ENCODE data around the gene TNRC6C.
"Not testable (repeated sequence)": the region's sequence is repeated elsewhere in the genome, so short reads cannot be mapped to it uniquely, and the experiment has no call there.

Gene TNRC6C

DNA sequence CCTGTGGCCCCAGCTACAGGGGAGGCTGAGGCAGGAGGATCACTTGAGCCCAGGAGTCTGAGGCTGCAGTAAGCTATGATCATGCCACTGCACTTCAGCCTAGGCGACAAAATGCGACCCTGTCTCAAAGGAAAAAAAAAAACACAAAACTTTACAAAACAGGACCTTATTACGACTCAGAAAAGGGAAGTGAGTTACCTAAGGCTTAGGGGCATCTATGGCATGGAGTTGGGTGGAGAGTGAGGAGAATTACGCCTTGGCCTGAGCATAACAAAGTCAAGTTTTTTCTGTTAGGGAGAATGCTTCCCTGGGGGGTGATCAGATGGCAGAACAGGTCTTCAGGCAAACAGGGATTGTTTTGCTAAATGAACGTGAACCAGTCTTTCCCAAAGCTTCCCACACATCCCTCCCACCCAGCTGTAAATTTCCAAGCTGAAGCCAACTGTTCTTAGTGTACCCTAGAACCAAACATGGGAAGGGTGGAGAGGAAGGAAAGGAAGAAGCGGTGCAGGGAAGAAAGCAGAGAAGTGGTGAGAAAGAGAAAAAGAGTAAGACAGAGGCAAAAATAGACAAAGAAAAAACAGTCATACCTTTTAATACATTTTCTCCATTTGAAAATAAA lies 24.6 kb upstream of the TNRC6C start:
- DNase-seq: no peak

DNA sequence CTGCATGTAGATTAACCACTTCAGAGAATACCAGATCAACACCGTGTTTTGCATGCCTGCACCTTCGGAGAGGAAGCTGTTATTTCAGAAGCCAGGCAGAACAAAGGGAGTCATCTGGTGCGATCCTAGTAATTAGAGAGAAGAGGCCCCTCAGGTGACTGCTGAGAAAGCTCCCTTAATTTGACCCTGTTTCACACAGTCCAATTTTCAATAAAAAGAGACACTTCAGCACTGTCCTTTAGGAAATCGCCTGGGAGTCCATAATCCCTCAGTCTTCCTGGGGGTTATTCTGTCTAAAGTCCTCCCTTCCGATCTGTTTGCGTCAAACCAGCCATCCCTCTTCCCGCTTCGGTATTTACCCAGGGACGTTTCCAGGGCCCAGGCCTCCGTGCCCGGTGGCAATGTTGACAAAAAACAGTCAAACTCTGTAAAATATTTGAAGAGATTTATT lies 23.4 kb upstream of the TNRC6C start:
- DNase-seq: no peak

DNA sequence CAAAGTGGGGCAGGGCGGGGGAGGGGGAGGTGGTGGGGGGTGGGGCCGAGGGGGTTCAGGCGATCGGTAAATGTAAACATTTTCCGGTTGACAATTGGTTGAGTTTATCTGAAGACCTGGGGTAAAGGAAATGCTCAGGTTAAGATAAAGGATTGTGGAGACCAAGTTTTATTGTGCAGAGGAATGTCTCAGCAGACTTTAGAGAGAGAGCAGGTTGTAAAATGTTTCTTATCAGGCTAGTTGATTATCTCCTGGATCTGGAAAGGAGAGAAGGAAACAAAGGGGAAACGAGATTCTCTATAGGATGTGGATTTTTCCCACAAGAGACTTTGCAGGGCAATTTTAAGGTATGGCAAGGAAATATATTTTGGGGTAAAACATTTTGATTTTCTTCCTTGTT lies 22.8 kb upstream of the TNRC6C start:
- DNase-seq: not testable (repeated sequence)

DNA sequence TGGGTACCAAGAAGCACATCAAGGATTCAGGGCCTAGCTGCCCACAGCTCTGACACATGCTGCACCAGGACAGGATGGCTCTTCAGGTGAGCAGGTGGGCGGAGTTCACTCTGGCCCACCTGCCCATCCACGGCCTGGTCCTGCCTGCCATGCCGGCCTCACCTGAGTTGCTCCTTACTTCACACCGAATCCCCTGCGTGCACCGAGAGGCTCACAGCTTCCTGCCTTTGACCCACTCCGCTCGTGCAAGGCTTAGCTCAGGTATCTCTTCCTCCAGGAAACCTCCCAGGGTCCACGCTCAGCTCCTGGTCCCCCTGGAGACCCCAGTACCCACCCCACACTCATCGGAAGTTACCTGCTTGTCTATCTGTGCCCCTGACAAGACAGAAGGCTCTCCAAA lies 21.6 kb upstream of the TNRC6C start:
- no peak for DNase-seq

DNA sequence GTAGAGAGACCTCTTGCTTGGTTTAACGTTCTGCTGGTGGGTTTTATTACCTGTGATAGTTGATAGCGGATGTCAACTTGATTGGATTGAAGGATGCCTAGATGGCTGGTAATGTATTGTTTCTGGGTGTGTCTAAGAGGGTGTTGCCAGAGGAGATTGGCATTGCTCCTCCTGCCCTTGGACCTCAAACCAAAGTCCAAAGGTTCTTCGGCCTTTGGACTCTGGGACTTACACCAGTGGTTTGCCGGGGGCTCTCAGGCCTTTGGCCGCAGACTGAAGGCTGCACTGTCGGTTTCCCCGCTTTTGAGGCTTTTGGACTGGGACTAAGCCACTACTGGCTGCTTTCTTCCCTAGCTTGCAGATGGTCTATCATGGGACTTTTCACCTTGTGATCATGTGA lies 17.5 kb upstream of the TNRC6C start:
- DNase-seq: no peak

DNA sequence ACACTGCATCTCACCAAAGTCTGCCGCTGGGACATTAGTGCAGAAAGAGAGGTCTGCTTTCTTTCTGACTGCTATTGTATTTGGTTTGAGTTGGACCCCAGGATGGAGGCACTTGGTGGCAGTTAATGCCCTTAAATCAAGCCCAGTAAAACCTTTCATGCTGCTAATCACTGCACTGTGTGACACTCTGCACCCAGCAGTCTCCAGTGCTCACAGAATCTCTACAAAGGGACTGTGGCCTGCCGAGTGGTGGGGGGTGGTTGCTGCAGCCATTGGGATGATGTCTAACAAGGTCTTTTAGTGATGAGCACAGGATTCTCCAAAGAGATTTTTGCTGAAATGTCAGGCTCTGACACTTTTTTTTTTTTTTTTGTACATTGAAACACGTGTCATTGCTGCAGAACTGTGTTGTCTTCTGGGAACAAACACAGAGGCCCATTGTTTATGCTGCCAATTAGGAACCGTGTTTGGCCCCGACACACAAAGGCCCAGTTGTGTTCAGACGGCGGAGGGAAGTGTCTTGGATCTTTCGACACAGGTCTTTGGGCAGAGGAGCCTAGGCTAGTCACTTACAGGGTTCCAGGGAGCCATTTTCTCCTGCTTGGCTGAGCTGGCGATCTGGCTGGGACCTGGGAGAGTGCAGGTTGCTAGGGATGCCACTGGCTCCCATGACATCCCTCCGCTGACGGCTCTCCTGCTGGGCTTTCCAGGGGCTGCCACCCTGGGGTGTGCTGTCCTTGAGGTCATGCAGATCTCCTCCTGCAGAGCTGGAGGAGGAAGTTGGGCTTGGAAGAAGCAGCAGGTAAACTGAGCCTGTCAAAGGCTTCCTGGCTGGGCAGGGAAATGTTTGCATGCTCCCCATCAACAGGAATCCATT lies 16.2 kb upstream of the TNRC6C start:
- no peak for DNase-seq

DNA sequence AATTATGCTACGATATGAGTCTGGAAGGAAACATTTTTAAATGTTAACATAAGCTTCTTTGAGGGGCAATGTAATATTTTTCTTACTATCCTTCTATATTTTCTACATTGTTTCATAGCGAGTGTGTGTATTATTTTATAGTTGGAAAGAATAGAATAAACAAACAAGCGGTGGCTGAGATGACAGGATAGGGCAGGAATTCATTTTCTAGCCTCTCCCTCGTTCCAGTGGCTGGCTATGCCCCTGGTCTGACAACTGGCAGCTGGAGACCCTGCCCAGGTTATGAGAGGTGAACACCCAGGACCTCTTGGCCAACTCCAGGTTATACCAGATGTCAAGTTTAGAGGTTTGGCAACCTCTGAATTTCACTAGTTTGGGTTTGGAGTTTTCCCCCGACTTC lies 14.5 kb upstream of the TNRC6C start:
- DNase-seq: no peak

DNA sequence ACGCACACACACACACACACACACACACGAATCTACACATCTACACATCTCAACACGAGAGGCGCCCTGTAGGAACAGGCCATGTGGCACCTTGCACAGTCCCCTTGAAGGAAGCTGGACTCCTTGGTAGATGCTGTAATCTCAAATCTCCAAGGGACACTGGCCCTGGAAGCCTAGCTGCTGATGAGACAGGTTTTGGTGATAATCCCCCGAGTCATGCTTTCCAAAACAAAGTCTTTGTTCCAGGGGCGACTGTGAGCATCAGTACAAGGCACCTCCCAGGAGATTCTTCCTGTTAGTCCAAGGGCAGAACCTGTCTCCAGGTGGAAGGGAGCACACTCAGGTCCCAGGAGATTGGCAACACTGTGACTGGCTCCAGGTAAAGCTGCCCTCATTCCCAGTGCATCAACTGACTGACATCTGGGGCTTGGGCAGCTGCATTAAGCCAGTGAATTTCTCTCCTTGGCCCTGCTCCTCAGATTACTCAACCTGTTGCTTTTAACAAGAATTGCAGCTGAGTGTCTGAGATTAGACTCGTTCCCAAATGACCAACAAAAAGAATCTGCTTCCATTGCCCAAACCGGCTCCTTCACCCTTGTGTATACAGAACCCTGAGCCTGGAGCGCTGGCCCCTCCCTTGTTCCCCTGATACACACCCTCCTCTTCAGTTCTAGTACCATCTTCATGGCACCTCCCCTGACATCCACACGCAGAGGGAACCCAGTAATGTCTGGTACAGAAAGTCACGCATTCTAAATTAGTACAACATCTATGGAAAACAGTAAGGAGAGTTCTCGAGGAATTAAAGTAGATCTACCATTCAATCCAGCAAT lies 13.9 kb upstream of the TNRC6C start:
- no peak for DNase-seq

DNA sequence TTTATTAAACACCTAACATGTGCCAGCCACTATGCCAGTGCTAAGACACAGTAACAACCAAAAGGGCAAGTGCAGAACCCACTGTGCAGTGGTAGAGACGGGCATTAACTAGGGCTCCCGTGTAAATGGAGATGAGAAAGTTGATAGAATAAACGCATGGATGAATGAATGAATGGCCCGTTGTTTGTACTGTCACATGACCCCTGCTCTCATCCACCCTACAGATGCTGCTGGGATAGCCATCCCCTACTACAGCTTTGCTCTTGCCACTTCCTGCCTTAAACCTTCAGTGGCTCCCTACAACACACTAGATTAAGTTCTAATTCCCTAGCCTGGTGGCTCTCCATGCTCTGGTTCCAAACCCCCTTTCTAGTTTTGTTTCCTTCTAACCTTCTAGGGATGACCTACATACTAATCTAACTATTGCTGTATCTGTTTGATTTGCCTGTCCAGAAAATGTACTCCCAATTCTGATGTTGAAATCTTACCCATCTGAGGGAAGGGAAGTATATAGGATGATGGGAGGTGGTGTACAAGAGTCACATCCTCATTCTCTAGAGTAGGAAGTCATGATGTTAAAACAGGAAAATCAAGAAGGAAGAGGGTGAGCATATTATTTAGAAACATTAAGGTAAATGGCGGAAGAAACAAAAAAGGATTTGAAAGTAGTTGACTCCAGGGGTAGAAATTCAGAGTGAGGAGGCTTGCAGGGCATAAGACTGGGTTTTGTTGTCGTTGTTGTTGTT lies 11.4 kb upstream of the TNRC6C start:
- no peak for DNase-seq

DNA sequence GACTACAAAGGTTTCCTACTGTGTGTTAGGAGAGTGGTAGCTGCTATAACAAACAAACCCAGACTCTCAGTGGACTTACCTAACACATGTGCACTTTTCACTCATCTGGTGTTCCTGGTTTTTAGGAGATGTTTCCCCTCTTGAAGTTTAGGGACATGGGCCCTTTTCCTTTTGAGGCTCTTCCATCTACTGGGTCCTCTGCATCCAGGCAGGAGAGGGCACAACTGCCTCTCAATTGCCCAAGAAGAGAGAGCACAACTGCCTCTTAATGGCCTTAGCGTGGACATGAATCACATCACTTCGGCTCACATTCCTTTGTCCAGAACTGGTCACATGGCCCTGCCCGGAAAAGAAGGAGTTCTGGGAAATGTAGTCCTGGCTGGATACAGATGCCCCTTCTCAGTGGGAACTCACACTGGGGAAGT lies 9.8 kb upstream of the TNRC6C start:
- DNase-seq: no peak

DNA sequence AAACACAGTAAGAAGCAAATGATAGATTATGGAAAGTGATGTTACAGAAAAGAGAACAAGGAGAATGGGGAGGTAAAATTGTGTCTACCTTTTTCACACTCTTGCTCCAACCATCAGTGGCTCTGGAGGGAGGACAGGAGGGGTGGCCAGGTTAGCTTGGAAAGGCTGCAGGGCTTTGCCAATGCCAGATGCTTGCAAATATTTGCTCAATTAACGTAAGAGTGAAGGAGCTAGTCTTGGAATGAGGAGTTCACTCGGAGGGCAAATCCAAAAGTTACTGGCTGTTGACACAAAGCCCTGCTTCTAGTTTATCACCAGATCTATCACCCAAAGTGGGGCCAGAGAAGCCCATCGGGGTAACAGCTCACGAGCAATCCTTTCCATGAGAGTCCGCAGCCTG lies 7.4 kb upstream of the TNRC6C start:
- no peak for DNase-seq

DNA sequence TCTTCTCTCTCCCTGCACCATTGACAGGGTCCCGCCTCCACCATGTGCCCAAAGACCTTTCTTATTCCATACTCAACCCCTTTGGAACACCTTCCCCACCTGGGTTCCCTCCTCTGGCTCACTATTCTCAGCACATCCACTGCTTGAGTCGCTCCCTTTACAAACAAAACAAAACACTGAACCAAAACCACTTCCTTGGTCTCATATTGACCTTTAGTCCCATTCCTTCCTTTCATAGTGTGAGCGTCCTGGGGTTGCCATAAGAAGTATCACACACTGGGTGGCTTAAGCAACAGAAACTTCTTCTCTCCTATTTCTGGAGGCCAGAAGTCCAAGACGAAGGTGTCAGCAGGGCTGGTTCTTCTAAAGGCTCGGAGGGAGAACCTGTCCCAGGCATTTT lies 6.1 kb upstream of the TNRC6C start:
- no peak for DNase-seq

DNA sequence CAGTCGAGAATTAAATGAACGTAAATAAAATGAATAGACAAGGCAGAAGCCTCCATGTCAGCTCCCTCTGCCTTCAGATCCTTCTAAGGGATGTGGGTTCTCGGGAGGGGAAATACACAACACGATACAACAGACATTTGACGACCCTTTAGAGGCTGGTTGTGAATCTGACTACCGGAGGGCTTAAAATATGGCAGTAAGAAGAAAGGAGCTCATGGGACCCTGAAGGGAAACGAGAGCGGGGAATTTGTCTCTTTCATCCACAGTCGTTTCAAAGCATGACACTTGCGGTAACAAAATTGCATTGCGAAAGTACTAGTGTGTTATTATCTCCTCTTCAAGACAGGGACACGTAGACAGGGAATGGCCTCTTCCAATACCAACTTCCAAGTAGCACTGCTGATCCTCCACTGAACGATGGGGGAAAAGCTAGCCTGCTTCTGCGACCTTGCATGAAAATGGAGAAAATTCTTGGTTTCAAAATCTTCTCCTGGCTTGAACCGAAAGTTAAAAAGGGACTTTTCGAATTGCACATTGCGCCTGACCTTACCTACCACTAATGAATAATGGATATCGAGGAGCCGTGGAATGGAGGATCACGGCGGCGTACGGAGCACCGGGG lies 1.2 kb upstream of the TNRC6C start:
- no peak for DNase-seq

DNA sequence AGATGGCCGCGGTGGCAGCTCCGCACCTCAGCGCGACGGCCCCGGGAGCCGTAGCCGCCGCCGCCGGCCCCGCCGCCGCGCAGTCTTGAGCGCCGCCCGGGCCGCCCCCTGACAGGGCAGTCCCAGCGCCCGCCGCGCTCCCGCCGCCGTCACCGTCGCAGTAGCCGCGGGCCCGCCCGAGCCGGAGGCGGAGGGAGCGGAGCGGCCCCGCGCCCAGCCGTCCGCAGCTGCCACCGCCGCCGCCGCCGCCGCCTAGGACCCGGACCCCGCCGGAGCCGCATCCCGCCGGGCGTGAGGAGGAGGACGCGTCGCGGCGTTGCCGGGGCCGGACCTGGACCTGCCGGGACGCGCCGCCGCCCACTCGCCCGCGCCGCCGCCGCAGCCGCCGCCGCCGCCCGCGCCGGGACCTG lies 218 bp downstream of the TNRC6C start:
- no peak for DNase-seq

DNA sequence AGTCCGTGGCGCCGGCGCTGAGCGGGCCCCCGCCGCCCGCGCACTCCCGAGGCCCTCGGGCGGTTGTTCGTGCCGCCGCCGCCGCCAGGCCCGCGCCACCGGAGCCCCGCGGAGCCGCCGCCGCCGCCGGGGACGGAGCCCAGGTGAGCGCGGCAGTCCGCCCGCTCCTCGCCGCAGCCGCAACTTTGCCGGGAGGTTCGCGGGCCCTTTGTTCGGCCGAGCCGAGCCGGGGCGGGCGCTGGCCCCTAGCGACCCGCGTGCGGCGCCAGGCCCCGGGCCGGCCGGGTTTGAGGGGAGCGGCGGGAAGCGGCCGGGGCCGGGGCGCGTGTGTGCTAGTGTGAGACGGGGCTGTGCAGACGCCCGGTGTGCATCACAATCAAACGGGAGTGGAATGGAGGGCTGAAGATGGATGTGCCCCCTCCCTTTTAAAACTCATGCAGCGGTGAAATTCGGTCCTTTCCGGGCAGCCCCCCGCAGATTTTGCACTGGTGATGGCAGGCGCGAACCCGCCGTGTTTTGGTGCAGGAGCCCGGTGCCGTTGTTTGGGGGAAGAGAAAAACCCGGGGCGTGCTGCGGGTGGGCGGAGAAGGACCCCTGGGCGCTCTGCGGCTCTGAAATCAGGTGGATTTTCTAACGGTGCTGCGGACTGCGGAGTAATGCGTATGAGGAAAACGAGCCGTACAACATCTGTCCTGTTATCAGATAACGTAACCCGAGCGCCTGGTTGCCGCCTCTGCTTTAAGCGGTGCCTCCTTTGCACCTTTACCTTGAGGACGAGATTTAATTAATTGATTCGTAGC lies 823 bp downstream of the TNRC6C start:
- peak; percentile 27 for DNase-seq

DNA sequence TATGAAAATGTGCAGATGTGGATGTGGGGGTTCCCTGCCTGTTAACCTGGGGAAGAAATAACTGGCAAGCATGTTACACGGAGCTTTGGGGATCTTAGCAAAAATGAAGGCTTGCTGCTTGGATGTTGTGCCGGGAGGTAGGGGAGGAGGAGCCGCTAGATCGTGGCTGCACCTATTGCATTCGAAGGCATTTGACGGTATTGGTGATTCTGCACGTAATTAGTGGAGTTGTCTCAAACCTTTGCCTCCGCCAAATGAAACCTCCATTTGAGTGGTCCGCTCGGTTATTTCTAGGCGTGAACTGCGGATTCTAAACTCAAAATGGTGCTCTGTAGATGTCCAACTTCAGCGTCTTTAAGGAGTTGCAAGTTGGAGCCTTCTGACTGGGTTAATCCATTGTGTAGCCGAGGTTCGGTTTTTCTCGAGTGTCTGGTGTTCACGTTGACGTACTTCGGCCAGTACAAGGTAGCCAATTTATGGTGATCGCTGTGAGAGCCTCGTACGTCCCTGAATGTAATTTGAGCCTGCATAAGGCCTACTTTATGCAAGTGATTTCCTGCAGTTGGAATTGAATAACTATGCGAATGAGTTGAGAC lies 1.5 kb downstream of the TNRC6C start:
- DNase-seq: peak; percentile 46

DNA sequence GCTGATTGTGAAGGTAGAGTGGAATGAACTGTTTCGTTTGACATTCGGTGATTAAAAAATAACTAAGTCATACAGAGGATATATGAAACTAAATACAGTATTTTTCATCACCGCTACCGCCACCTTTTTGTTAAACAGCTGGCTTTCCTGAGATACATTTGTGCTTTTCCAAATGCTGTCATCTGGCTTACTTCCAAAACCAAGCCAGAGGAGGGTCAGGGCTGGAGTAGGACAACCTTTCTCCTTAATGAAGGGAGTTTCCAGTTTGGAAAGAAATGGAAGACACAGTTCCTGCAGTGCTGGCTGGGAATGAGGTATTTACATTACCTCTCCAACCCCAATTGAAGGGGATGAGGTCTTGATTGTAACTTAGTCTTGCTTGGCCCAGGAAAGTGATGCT lies 3.2 kb downstream of the TNRC6C start:
- no peak for DNase-seq

DNA sequence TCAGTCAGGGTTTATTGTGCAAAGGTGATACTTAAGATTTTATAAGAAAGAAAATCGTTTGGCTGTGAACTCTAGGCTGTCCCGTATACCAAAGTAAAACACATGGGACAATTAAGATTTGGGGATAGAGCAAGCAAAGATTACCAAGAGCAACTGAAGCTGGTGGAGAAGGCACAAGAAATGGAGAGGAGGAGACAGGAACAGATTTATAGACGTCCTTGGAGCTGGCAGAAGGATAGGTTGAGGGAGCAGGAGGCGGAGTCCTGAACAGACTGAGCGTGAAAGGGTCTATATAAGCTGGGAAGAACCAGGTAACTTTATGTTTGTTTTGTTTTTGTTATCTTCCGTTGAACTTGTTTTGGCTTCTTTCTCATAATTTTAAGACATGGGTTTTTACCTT lies 3.8 kb downstream of the TNRC6C start:
- DNase-seq: no peak

DNA sequence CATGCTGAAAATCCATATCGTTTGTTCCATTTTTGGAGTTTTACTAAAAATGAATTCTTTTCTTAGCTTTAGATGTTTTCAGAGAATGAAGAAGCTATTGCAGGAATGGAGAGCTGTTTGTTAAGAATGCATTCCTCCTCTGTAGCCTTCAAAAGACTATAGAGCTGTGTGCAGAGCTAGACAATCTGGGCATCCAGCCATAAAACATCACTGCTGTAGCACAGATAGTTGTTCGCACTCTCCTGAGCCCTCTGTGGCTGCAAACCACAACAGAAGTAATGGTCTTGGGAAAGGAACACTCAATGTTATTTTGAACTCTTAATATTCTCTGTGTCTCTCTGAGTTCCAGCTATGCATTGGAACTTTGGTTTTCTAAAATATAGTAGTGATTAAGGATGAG lies 4.9 kb downstream of the TNRC6C start:
- DNase-seq: peak; percentile 58

DNA sequence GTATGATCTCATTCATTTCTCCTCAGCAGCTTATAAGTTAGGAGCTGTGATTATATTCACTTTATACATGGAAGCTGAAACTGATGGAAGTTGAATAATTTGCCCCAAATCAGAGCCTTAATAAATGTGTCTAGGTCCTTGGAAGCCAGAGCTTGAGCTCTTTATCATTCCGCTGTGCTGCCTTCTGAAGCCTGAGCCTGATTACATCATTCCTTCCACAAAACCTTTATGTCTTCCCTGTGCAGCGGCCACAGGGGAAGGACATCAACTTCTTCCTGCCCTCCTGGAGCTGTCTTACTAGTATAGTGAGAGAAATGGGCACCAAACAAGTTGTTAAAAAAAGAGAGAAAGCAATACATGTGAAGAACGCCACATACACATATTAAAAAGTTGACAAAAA lies 6.8 kb downstream of the TNRC6C start:
- DNase-seq: no peak

DNA sequence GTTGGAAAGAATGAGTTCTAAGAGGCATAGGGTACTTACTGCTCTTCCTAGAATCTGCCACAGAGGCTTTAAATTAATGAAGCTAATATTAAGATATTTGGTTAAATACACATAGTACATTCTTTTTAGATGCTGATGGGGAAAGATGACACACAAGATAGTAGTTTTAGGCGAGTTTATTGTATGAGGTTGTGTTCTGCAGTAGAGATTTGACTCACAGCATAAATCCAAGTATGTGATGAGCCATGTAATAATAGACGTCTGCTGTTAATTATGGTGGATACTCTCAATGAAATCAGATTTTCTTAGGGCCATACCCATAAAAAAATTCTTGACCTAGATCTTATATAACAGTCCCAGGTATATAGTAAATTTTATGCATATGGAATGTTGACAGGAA lies 8.0 kb downstream of the TNRC6C start:
- DNase-seq: no peak
